ENCODE results near the gene FCRLB.
"Not testable (repeated sequence)": the region's sequence is repeated elsewhere in the genome, so short reads cannot be mapped to it uniquely, and the experiment has no call there.

Gene FCRLB

DNA sequence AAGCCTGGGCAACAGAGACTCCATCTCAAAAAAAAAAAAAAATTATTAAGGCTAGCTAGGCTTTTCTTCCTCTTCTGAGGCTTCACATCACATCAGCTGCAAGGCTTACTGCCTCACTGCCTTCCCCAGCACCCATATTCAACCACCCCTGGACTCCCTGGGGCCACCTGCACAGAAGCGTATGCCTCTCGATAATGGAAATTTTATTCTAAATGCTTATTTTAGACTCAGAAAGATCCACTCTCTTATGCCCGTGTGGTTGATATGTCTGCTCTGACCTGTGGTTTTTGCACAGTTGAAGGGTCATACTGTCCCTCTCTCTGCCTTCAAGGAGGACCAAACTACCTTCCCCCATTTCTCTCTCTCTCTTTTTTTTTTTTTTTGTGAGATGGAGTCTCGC, 15.8 kb upstream of the FCRLB start:
- ATAC-seq (ENCODE audit: low read depth): peak; percentile 90
- no peak overlapping the region for H3K27ac Mint-ChIP-seq
- no peaks in the 10 kb centered on the region for H3K9me3 Mint-ChIP-seq
- H3K4me1 Mint-ChIP-seq: peaks cover 21% of the 10 kb centered on the region
- H3K27me3 Mint-ChIP-seq: no peaks in the 10 kb centered on the region
- peaks cover 10% of the 10 kb centered on the region for H3K36me3 Mint-ChIP-seq
- DNase-seq (ENCODE audit: low spot score in 2 of 2): peak; percentile 42 to 63
- peak overlapping the region; percentile 63 for H3K4me3 Mint-ChIP-seq

DNA sequence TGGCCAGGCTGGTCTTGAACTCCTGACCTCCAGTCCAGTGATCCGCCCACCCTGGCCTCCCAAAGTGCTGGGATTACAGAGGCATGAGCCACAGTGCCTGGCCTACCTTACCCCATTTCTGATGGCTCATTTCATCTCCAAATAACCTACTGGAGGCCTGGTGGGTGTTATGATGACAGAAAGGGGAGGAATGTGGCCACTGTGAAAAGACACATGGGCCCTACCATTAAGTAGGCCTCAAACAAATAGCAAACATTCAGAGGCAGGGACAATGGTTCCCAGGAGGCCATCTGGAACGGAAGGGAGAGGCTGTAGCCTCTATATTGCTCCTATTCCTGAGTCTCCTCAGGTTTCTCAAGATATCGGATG, 15.2 kb upstream of the FCRLB start:
- ATAC-seq (ENCODE audit: low read depth) (no peak), DNase-seq (ENCODE audit: low spot score in 2 of 2) (no peak)
- Mint-ChIP-seq H3K4me1 (peaks cover 24% of the 10 kb centered on the region), H3K27ac (no peak overlapping the region), H3K9me3 (no peaks in the 10 kb centered on the region), H3K36me3 (peaks cover 13% of the 10 kb centered on the region), H3K4me3 (no peak overlapping the region), H3K27me3 (no peaks in the 10 kb centered on the region)

DNA sequence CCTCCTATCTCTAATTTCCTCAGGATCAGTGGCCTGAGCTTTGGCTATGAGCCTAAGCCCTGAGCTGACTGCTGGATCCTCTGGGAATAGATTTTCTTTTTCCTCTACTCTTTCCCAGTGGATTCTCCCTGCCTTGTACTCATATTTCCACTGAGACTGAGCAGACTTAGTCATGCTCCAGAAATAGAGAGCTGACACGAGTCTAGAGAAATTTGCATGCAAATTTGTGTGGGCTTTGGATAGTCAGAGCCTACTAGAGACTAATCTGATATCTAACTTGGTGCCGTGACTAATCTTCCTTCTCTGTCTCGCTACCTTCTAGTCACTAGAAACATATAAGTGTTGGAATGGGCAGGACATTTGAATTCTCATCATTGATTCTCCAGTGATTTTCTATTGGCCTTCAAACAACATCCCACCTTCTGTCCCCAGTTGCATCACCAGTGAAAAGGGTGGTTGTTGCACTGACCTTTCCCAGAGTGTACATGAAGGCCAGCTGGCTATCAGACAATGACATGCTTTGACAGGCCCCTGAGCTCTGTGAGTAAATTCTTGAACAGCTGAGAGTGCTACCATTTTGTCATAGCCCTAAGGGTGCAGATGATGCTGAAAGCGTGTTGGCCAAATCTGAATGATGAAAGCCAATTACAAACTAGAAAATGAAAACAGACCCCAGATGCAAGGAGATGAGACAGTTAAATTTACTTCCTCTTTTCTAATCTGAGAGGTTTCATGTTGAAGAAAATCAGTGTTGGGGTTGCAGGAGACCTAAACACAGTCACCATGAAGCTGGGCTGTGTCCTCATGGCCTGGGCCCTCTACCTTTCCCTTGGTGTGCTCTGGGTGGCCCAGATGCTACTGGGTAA, 14.6 kb upstream of the FCRLB start, which contains the start of gene FCRLA:
FCRLA (plus strand) TSS at position 748 of the 866 bp plus-strand sequence; CDS start at position 784, 36 bp downstream.
- no peaks in the 10 kb centered on the region for H3K9me3 Mint-ChIP-seq
- peaks cover 13% of the 10 kb centered on the region for H3K36me3 Mint-ChIP-seq
- H3K4me3 Mint-ChIP-seq: no peak within 1 kb of the TSS
- peaks cover 24% of the 10 kb centered on the region for H3K4me1 Mint-ChIP-seq
- no peak within 1 kb of the TSS for H3K27ac Mint-ChIP-seq
- peak; percentile 60 for ATAC-seq (ENCODE audit: low read depth)
- DNase-seq (ENCODE audit: low spot score in 2 of 2): peak in 1 of 2 donors; percentile 34
- no peaks in the 10 kb centered on the region for H3K27me3 Mint-ChIP-seq

DNA sequence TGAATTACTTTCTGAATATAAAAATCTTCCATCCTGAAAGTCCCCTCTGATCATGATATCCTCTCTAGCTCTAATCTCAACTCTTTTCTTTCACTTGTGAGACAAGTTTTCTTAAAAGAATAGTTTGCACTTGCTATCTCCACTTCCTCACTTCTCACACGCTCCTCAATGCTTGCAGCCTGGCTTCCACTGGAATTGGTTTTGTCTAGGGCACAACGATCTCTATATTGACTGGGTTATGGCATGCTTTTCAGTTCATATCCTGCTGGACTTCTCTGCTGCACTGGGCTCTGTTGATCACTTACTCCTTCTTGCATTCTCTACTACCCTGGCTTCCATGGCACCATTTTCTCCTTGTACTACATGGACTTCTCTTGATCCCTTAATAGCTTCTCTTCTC, 13.8 kb upstream of the FCRLB start:
- H3K9me3 Mint-ChIP-seq: no peaks in the 10 kb centered on the region
- no peak overlapping the region for H3K27ac Mint-ChIP-seq
- H3K27me3 Mint-ChIP-seq: no peaks in the 10 kb centered on the region
- ATAC-seq (ENCODE audit: low read depth) (no peak), DNase-seq (ENCODE audit: low spot score in 2 of 2) (no peak)
- H3K4me3 Mint-ChIP-seq: no peak overlapping the region
- peaks cover 24% of the 10 kb centered on the region for H3K4me1 Mint-ChIP-seq
- H3K36me3 Mint-ChIP-seq: peaks cover 21% of the 10 kb centered on the region

DNA sequence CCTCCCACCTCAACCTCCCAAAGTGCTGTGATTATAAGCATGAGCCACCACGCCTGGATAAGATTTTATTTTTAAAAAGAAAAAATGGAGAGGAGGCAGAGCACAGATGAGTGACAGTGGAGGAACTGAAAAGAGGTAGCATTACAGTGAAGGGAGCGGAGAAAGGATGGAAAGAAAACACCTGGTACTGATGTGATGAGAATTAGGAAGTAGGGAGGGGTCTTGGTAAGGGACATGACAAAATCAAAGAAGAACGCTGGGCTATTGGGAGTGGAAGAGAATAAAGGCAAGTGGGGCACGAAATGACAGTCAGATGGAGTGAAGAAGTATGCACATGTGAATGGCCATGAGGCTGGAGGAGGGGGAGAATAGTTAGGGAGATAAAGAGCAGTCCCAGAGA, 12.0 kb upstream of the FCRLB start:
- H3K4me1 Mint-ChIP-seq: peaks cover 21% of the 10 kb centered on the region
- no peaks in the 10 kb centered on the region for H3K9me3 Mint-ChIP-seq
- H3K4me3 Mint-ChIP-seq: peak overlapping the region; percentile 84
- no peak for DNase-seq (ENCODE audit: low spot score in 2 of 2)
- no peaks in the 10 kb centered on the region for H3K27me3 Mint-ChIP-seq
- no peak for ATAC-seq (ENCODE audit: low read depth)
- H3K36me3 Mint-ChIP-seq: peaks cover 29% of the 10 kb centered on the region
- H3K27ac Mint-ChIP-seq: peak overlapping the region; percentile 31

DNA sequence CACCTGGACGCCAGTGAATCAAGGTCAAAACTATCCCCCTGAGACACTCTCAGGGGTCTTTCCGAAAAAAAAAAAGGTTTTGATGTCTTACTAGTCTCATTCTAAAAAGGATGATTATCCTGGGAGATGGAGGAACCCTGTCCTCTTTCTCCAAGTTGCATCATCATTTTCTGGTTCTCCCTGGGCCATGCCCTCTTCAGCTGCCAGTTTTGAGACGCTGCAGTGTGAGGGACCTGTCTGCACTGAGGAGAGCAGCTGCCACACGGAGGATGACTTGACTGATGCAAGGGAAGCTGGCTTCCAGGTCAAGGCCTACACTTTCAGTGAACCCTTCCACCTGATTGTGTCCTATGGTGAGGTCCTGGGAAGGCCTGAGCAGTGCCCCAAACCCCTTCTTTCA, 10.8 kb upstream of the FCRLB start:
- ATAC-seq (ENCODE audit: low read depth) (no peak), DNase-seq (ENCODE audit: low spot score in 2 of 2) (no peak)
- Mint-ChIP-seq H3K27ac (no peak overlapping the region), H3K27me3 (no peaks in the 10 kb centered on the region), H3K9me3 (no peaks in the 10 kb centered on the region), H3K4me3 (peak overlapping the region; percentile 84), H3K36me3 (peaks cover 29% of the 10 kb centered on the region), H3K4me1 (peaks cover 17% of the 10 kb centered on the region)

DNA sequence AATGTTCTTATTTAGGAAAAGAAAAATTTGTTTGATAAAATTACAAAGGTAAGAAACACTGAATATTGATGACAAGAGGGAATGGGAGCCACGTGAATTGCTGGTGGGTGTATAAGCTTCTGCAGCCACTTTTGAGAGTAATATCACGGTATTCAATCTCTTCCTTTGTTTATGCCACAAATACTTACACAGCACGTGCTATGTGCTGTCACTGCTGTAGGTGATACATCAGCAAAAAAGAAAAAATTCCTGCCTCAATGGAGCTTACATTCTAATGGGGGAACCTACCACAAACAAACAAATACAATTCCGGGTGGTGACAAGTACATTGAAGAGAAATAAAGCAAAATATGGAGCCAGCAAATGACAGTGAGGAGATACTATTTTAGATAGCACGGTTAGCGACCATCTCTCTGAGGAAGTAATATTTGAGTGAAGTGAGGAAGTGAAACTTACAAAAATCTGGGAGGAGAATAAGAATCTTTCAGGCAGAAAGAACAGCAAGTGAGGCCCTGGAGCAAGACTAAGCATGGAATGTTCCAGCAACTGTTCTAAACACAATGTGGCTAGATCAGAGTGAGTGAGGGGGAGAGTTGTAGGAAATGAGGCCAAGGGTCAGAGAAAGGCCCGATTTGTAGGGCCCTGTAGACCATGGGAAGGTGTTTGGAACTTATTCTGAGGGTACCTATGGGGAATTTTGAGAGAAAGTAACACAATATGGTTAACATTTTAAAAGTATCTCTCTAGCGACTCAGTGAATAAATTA, 2.6 kb upstream of the FCRLB start:
- no peaks in the 10 kb centered on the region for H3K9me3 Mint-ChIP-seq
- no peaks in the 10 kb centered on the region for H3K36me3 Mint-ChIP-seq
- H3K27ac Mint-ChIP-seq: peak overlapping the region; percentile 45
- no peaks in the 10 kb centered on the region for H3K27me3 Mint-ChIP-seq
- DNase-seq (ENCODE audit: low spot score in 2 of 2) (peak in 1 of 2 donors; percentile 42), ATAC-seq (ENCODE audit: low read depth) (peak; percentile 97)
- peaks cover 37% of the 10 kb centered on the region for H3K4me1 Mint-ChIP-seq
- H3K4me3 Mint-ChIP-seq: peak overlapping the region; percentile 63

DNA sequence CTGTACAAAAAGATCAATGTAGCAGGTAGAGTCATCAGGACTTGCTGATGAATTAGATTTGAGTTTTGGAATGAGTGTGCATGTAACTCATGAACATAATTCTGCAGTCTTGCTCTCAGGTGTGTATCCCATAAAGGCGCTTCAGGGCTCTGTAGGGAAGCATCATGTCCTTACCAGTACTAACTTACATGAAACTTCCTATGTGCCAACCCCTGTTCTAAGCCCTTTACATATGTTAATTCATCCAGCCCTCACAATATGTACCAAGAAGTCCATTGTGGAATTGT, 2.1 kb upstream of the FCRLB start:
- DNase-seq (ENCODE audit: low spot score in 2 of 2): no peak
- Mint-ChIP-seq H3K9me3 (no peaks in the 10 kb centered on the region), H3K36me3 (no peaks in the 10 kb centered on the region), H3K27ac (peak overlapping the region; percentile 45), H3K4me3 (peak overlapping the region; percentile 3), H3K4me1 (peaks cover 39% of the 10 kb centered on the region), H3K27me3 (no peaks in the 10 kb centered on the region)
- ATAC-seq (ENCODE audit: low read depth): no peak

DNA sequence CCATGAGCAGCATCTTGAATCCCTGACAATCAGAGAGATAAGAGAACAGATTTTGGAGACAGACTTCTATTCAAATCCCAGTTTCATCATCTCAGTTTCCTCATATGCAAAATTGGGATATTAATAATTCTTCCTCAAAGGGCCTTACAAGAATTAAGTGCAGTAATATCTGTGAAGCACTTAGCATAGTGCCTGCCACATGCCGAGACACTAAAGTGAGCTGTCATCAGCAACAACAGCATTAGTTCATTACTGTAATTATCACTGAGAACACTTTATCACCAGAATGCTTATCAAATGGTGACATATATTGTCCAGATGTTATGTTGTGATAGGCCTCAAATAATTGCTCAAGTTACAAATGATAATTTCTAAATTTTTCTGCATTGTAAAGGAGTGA, 922 bp upstream of the FCRLB start:
- H3K4me3 Mint-ChIP-seq: no peak overlapping the region
- DNase-seq (ENCODE audit: low spot score in 2 of 2) (no peak), ATAC-seq (ENCODE audit: low read depth) (no peak)
- H3K4me1 Mint-ChIP-seq: peaks cover 47% of the 10 kb centered on the region
- no peaks in the 10 kb centered on the region for H3K9me3 Mint-ChIP-seq
- H3K27ac Mint-ChIP-seq: no peak overlapping the region
- H3K27me3 Mint-ChIP-seq: no peaks in the 10 kb centered on the region
- no peaks in the 10 kb centered on the region for H3K36me3 Mint-ChIP-seq

DNA sequence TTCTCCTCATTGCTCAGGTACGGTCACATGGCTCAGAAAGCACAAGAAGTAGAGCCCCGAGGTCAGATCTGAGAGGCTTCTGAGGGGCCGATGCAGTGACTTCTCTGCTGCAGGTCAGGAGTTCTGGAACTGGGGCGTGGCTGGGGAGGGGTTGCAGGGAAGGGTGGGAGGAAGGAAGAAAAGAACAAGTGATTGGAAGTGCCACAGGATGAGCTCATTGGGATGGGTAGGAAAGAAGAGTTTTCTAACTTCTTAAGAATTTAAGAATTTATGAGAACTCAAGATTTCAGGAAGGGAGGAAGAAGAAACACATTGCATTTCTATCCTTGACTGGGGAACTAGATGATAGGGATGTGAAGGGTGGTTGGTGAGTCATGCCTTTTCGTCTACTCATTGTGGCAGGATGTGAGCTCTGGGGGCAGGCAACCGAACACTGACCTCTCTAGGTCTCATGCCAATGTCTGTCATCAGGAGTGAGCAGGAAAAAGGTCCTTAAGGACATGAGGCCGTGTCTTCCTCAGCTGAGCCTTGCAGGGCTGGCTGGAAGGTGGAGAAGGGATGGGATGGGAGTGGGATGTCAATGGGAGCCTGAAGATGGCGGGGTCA, 497 bp downstream of the FCRLB start:
- no peak overlapping the region for H3K27ac Mint-ChIP-seq
- peaks cover 52% of the 10 kb centered on the region for H3K4me1 Mint-ChIP-seq
- no peaks in the 10 kb centered on the region for H3K27me3 Mint-ChIP-seq
- H3K36me3 Mint-ChIP-seq: no peaks in the 10 kb centered on the region
- DNase-seq (ENCODE audit: low spot score in 2 of 2) (no peak), ATAC-seq (ENCODE audit: low read depth) (no peak)
- no peak overlapping the region for H3K4me3 Mint-ChIP-seq
- no peaks in the 10 kb centered on the region for H3K9me3 Mint-ChIP-seq

DNA sequence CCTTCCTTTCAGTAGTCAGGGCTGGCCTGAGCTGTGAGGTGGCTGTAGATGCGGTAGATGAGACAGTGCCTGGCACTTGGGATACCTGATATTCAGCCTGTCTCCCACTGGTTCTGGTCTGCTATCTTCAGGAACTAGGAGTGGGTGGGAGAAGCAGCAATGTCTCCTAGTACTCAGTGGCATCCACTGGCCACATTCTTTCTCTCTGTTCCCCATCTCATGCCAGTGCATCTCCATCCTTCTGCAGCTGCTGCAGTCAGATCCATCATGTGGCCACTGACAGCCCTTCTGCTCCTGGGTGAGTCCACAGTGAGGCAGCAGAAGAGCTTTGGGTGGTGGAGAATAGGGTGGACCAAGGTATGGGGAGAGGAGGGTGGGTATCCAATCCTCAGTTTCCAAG, 1.1 kb downstream of the FCRLB start:
- Mint-ChIP-seq H3K4me3 (no peak overlapping the region), H3K27me3 (no peaks in the 10 kb centered on the region), H3K4me1 (peaks cover 47% of the 10 kb centered on the region), H3K27ac (no peak overlapping the region), H3K9me3 (no peaks in the 10 kb centered on the region), H3K36me3 (no peaks in the 10 kb centered on the region)
- no peak for DNase-seq (ENCODE audit: low spot score in 2 of 2)
- ATAC-seq (ENCODE audit: low read depth): no peak

DNA sequence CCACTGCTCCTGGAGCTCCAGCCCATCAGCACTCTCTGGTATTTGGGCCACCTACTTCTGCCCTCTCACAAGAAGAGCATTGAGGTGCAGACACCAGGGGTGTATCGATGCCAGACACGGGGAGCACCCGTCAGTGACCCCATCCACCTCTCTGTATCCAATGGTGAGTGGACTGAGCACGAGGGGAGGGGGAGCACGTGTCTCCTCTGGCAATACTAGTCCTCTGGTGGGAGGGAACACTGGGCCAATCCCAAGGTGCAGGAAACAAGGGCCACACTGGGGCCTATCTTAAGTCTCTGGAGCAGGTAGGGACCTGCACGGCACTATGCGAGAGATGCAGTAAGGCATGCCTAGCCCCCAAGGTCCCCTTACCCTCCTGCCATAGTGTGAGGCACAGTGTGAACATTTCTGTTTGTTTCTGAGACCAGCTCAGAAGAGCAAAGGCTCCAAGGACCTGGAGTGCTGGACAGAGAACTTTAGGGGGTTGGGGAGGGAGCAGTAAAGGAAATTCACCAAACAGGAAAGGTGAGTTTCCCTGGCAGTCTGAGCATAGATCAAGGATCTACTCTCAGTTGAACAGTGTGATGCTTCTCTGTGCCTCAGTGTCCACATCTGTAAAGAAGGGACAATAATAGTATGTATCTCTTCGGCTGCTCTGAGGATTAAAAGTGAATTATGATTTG, 2.3 kb downstream of the FCRLB start:
- H3K4me1 Mint-ChIP-seq: peaks cover 48% of the 10 kb centered on the region

DNA sequence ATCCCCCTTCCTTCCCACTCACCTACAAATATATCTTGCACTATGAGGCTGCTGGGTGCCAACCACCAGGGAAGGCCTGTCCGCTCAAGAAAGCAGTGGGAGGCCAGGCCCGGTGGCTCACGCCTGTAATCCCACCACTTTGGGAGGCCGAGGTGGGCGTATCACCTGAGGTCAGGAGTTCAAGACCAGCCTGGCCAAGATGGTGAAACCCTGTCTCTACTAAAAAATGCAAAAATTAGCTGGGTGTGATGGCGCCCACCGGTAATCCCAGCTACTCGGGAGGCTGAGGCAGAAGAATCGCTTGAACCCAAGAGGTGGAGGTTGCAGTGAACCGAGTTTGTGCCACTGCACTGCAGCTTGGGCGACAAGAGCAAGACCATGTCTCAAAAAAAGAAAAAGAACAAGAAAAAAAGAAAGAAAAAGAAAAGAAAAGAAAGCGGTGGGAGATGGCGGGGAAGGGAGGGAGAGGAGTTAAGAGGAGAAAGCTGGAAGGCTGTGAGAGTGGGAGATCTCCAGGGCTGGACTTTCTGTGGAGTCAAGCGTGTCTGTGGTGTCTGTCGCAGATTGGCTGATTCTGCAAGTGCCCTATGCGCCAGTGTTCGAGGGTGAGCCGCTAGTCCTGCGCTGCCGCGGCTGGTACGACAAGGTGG, 4.0 kb downstream of the FCRLB start:
- DNase-seq (ENCODE audit: low spot score in 2 of 2); H3K36me3 Mint-ChIP-seq; H3K27me3 Mint-ChIP-seq; ATAC-seq (ENCODE audit: low read depth); H3K9me3 Mint-ChIP-seq: not testable (repeated sequence)
- Mint-ChIP-seq H3K27ac (peak overlapping the region; percentile 71), H3K4me1 (peaks cover 42% of the 10 kb centered on the region), H3K4me3 (peak overlapping the region; percentile 97)

More for the DNA sequence above, 2.3 kb downstream of the FCRLB start:
- H3K36me3 Mint-ChIP-seq: no peaks in the 10 kb centered on the region
- DNase-seq (ENCODE audit: low spot score in 2 of 2) (no peak), ATAC-seq (ENCODE audit: low read depth) (no peak)
- no peak overlapping the region for H3K4me3 Mint-ChIP-seq
- no peaks in the 10 kb centered on the region for H3K27me3 Mint-ChIP-seq
- no peak overlapping the region for H3K27ac Mint-ChIP-seq
- no peaks in the 10 kb centered on the region for H3K9me3 Mint-ChIP-seq

Data from memory B cell (primary cell).